NCI-H774 (cell line): ENCODE results near the gene RUNX2.
"Not testable (repeated sequence)": the region's sequence is repeated elsewhere in the genome, so short reads cannot be mapped to it uniquely, and the experiment has no call there.

ENCODE experiments used
- DNase-seq: peaks from one replicate; lab custom pipeline; 2025; lab: John Stamatoyannopoulos, UW

RUNX2 gene

DNA sequence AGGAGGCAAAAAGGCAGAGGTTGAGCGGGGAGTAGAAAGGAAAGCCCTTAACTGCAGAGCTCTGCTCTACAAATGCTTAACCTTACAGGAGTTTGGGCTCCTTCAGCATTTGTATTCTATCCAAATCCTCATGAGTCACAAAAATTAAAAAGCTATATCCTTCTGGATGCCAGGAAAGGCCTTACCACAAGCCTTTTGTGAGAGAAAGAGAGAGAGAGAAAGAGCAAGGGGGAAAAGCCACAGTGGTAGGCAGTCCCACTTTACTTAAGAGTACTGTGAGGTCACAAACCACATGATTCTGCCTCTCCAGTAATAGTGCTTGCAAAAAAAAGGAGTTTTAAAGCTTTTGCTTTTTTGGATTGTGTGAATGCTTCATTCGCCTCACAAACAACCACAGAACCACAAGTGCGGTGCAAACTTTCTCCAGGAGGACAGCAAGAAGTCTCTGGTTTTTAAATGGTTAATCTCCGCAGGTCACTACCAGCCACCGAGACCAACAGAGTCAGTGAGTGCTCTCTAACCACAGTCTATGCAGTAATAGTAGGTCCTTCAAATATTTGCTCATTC is at the start of gene RUNX2:
TSS of gene RUNX2 (plus strand) at position 375 of the 567 bp plus-strand sequence. CDS start 397 bp downstream, outside the sequence.
- DNase-seq: peak; percentile 42

DNA sequence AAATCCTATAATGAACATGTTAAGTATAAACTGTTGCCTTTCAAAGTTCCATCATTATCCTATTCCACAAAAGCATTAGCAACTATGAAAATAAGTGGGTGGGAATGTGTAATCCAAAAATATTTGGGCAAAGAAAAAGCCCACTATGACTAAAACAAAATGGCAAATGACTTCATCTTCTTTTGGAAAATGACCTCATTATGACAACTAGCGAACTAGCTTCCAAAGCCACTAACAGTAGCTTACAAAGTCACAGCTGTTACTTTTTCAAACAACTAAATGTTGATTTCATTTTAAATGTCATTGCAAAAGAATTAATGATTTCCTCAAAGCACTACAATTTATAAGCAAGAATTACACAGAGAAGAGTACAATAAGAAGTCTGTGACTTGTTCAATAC is 49.8 kb upstream of the RUNX2 start:
- DNase-seq: no peak

DNA sequence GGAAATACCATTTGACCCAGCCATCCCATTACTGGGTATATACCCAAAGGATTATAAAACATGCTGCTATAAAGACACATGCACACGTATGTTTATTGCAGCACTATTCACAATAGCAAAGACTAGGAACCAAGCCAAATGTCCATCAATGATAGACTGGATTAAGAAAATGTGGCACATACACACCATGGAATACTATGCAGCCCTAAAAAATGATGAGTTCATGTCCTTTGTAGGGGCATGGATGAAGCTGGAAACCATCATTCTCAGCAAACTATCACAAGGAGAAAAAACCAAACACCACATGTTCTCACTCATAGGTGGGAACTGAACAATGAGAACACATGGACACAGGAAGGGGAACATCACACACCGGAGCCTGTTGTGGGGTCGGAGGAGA is 41.4 kb upstream of the RUNX2 start:
- not testable (repeated sequence) for DNase-seq

DNA sequence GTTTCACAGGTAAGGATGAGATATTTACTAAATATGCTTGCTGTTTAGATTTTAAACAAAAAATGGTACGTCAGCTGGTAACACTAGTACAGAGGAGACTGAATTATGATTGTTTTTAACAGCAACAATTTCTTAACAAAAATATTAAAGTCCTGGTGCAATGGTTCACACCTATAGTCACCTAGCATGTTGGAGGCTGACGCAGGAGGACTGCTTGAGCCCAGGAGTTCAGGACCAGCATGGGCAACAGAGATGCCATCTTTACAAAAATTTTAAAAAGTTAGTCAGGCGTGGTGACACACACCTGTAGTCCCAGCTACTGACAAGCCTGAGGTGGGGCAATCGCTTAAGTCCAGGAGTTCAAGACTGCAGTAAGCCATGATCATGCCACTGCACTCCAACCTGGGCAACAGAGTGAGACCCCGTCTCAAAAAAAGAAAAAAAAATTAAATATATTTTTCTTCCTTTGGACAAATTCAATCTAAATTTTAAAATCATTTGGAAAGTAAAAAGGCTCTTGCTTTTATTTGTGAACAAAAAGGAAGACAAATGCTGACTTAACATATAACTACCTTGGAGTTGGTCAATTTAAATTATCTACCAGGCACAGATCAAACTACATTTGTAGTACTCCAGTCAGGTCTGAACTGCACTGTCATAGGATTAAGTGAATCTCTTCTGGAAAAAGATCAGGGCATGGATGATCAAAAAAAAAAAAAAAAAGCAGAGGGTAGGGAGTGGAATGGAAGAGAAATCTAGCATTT is 38.2 kb upstream of the RUNX2 start:
- DNase-seq: no peak

DNA sequence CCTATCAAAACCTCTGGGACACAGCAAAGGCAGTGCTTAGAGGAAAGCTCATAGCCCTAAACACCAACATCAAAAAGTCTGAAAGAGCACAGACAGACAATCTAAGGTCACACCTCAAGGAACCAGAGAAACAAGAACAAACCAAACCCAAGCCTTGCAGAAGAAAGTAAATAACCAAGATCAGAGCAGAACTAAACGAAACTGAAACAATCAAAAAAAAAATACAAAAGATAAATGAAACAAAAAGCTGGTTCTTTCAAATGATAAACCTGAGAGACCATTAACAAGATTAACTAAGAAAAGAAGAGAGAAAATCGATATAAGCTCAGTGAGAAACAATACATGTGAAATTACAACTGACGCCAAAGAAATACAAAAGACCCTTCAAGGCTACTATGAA is 34.8 kb upstream of the RUNX2 start:
- no peak for DNase-seq

DNA sequence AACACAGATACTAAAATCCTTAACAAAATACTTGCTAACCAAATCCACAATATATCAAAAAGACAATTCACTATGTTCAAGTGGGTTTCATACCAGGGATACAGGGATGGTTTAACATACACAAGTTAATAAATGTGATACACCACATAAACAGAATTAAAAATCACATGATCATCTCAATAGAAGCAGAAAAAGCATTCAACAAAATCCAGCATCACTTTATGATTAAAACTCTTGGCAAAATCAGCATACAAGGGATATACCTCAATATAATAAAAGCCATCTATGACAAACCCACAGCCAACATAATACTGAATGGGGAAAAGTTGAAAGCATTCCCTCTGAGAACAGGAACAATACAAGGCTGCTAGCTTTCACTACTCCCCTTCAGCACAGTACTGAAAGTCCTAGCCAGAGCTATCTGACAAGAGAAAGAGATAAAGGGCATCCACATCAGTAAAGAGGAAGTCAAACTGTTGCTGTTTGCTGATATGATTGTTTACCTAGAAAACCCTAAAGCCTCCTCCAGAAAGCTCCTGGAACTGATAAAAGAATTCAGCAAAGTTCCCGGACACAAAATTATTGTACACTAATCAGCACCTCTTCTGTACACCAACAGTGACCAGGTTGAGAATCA is 33.9 kb upstream of the RUNX2 start:
- DNase-seq: not testable (repeated sequence)

DNA sequence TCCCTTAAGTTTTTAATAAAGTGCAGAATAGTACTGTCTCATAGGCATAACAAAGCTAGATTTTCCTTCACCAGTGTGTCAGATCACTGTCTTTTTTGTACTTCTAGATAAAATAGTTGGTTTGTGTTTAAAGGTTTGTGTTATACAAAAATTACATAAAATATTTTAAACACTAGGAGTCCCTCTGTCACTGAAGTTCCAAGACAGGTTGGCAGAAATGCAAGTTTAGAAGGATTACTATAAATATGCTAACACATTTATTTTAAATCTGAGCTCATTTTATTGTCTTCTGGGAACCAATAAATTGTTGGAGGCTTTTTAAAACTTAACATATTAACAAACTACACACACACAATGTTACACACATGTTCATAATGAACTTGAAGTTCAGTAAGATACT is 30.8 kb upstream of the RUNX2 start:
- no peak for DNase-seq

DNA sequence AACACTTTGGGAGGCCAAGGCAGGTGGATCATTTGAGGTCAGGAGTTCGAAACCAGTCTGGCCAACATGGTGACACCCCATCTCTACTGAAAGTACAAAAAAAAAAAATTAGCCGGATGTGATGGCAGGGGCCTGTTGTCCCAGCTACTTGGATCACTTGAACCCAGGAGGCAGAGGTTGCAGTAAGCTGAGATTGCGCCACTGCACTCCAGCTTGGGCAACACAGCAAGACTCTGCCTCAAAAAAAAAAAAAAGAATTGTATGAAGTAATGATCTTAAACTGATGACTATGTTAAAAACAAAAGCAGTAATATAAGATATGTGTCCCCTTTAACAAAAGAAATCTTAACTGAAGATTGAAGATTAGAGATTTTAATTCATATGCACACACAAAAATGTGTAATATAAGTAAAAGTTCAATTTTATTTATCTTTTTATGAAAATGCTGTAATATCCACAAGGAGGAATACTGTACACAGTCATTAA is 29.0 kb upstream of the RUNX2 start:
- DNase-seq: no peak

DNA sequence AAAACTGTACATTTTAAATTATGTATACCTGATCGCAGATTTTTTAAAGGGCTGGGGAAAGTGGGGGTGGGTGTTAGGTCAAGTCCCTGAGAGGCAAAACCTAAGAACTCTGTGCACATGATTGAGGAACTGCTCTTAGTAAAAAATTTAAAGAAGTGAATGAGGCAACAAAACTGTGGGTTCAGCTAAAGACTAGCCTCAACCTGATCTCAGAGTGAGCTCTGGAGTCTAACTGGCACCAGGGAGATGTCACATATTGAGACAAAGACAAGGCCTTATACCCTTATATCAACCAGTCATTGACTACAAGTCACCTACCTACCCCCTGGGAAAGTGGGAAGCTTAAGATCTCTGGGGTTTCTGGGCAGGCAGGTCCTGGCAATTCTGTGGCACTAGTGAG is 27.4 kb upstream of the RUNX2 start:
- no peak for DNase-seq

DNA sequence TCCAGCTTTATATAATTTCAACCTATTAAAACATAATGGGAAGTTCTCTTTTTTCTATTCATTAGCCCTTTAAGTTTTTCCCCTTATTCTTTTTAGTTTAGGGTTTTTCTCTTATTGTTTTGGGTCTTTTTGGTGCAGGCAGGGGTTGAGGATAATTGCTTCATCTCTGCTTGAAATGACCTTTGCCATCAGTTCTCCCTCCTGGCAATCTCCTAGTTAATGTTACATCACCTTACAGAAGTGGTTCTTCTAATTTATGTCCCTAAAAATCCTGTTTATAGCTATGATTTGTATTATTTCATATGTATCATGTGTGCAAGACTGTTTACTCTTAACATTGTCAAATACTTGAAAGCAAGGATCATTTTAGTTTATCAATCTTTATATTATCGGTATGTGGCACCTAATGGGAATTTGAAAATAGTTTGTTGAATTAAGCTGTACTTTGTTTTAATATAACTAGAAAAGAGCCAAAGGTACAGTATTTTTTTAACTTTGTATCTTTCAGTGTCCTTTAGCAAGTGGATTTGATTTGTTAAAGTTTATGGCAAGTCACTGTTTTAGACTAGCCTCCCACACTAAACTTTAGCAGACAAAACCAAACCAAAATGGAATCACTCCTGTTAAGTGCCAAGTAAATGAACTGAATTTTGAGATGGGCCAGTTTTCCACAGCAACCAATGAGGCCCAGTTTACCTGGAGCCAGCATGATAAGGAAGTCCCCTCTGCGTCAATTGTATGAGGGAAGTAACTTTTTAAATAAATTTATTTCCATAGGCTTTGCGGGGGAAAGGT is 26.6 kb upstream of the RUNX2 start:
- DNase-seq: no peak

DNA sequence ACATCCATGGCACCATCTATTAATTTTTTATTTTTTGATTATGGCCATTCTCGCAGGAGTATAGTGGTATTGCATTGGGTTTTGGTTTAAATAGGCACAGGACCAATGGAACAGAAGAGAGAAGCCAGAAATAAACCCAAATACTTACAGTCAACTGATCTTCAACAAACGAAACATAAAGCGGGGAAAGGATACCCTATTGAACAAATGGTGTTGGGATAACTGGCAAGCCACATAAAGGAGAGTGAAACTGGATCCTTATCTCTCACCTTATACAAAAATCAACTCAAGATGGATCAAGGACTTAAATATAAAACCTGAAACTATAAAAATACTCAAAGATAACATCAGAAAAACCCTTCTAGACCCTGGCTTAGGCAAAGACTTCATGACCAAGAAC is 25.3 kb upstream of the RUNX2 start:
- DNase-seq: no peak

DNA sequence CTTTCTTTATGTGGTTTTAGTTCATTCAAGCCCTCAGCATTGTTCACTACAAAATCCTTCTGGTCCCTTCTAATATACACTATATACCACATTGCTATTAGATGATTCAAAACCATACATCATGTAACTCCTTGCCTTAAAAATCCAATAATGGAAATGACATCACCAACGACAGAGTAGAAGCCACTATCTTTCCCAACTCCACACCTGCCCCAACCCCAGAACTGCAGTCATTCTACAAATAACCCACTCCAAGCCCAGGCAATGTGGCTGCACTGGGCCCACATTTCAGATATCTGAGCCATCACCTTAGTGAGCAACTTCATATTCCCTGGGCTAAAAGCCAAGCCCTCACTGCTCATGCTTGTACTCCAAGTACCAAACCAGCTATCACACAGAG is 22.6 kb upstream of the RUNX2 start:
- no peak for DNase-seq

DNA sequence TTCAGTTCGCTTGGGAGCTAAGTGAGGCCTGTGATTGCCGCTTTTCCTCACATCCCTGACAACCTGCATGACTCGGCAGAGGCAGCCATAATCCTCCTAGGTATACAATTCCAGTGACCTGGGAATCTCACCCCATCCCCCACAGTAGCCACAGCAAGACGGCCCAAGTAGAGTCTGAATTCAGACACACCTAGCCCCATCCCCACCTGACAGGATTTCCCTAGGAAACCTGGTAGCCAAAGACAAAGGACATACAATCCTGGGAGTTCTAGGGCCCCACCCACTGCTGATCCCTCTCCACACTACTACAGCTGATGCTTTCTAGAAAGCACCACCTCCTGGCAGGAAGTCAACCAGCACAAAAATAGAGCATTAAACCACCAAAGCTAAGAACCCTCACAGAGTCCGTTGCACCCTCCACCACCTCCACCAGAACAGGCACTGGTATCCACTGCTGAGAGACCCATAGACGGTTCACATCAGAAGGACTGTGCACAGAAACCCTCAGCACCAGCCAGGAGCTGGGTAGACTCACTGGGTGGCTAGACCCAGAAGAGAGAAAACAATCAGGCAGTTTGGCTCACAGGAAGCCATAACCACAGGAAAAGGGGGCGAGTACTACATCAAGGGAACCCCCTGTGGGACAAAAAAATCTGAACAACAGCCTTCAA is 17.9 kb upstream of the RUNX2 start:
- DNase-seq: no peak

DNA sequence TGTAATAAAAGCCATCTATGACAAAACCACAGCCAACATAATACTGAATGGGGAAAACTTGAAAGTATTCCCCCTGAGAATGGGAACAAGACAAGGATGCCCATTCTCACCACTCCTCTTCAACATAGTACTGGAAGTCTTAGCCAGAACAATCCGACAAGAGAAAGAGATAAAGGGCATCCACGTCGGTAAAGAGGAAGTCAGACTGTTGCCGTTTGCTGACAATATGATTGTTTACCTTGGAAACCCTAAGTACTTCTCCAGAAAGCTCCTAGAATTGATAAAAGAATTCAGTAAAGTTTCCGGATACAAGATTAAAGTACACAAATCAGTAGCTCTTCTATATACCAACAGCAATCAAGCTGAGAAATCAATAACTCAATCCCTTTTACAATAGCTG is 14.0 kb upstream of the RUNX2 start:
- no peak for DNase-seq

DNA sequence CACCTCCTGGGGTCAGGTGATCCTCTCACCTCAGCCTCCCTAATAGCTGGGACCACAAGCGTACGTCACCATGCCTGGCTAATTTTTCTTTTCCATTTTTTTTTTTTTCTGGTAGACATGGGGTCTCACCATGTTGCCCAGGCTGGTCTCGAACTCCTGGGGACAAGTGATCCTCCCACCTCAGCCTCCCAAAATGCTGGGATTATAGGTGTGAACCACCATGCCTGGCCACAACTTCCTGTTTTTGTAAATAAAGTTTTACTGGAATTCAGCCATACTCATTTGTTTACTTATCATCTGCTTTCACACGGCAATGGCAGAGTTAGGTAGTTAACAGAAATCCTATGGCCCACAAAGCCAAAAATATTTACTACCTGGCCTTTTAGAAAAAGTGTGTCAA is 7.8 kb upstream of the RUNX2 start:
- DNase-seq: no peak

DNA sequence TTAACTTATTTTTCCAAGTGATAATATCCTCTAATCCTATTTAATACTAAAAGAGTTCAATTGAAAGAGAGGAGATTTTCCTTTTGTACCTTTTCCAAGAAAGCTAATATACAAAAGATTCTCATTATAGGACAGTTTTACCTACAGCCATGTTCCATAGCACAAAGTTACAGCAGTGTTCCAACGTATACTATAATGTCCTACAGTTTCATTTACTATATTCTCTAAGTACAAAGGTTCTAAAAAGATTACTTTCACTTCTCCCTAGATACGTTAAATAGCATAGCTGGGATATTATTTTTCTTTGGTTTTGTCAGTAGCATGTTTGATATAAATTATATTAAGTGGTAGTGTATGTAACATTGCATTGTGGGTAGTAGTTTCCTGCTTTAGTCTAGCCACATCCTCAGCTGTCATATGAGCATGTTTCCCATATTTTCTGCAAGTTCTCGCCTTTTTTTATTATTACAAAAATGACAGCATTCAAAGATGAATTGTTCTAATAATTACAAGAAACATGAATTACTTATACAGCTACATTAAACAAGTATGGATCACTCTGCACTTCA is 4.4 kb upstream of the RUNX2 start:
- DNase-seq: no peak

DNA sequence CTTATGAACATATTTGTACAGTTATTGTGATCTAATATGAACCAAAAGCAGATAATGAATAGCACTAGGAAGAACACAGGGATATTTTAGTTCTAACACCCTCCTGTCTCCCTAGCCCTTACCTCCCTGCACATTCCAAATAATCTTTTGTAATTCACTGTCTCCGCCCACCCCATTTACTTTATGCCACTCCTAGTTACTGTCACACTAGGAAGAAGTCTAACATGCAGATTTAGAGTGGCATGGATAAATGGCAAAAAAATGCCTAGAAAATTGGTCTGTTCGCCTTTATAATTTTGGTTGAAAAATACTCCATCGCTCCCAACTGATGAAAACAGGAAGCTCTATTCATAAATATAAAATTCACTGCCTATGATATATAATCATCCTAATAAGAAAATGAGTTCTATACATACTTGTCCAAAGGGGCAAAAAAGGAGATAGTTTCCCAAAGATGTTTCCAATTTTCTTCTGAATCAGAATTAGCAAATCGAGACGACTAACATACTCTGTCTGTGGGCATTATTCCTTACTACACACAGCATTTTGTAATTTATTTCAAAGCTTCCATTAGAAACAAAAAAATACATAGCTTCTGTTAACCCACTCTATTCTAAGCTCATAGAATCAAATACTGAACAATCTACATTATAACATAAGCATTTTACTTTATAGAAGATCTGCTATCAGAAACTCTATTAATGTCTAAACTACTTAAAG is 1.3 kb upstream of the RUNX2 start:
- DNase-seq: peak; percentile 65

DNA sequence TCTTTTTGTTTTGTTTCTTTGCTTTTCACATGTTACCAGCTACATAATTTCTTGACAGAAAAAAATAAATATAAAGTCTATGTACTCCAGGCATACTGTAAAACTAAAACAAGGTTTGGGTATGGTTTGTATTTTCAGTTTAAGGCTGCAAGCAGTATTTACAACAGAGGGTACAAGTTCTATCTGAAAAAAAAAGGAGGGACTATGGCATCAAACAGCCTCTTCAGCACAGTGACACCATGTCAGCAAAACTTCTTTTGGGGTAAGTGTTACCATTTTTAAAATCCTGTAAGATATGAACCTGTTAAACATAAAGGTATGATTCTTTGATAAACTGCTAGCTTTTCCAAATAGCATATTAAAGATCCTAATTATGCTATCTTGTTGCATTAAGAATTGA is 393 bp downstream of the RUNX2 start:
- no peak for DNase-seq

DNA sequence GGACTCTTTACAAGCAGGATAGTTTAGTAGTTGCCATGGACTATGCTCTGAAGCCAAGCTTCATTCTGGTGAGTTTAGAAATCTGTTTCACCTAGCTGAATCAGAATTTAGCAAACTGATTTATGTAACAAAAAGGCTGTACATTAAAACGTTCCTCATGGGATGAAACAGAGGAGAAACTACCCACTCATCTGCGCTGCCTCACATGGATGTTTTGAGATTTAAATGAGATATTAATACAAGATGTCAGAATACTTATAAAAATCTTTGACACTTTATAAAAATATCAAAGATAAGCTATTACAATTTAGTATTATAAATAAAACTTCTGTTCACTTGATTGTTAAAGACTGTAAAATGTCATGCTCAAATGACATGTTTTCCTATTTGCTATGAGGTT is 16.8 kb downstream of the RUNX2 start:
- DNase-seq: no peak

DNA sequence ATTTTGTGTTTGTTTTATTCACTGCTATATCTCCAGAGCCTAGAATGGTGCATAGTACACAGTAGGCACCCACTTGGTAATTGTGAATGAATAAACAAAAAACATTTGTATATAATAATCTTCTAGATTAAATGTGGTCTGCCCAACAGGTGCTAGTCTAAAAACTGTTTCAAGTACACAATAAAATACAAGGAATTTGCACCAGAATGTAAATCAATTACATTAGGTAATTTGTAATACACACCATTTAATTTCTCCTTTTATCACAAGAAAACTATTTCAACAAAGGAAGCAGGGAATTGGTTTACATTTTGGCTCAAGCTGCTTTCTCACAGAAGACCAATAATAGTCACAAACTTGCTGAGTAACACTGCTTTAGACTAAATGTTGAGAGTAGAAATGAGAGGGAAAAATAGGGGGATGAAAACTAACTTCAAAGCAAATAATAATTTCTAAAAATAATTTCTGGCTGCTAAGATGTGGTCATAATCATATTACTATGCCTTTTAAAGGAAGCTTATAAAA is 22.1 kb downstream of the RUNX2 start:
- DNase-seq: no peak

DNA sequence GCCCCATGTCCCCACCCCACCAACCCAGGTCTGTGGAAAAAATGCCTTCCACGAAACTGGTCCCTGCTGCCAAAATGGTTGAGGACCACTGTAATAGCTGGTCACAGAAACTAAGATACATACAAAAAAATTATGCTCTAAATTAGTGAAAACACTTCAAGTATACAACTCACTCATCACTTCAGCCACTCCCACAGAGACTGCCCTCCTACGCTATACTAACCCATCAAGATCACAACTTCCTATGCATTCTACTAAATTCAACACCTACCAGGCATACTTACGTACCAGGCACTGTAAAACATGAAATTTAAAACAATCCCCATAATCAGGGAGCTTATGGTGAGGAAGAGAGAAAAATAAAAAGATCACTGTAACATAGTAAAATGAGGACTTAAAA is 22.9 kb downstream of the RUNX2 start:
- DNase-seq: no peak
